WERI-Rb-1 (cell line): ENCODE data around the gene MACROD2.

Experiments
- DNase-seq: peaks from one replicate; pipeline ENCODE4 v3.0.0-alpha.2; 2020
- H3K27ac ChIP-seq: fragments of 250-450 bp; sonication (Bioruptor Pico); 2 replicates; pipeline ENCODE4 v1.5.1; 2020; ENCODE audit warnings: mild to moderate bottlenecking, moderate library complexity
- H3K27me3 ChIP-seq: fragments of 250-450 bp; sonication (Bioruptor Pico); 2 replicates; pipeline ENCODE4 v1.5.1; 2021; ENCODE audit warnings: mild to moderate bottlenecking, low read depth, moderate library complexity; ENCODE audit not compliant: insufficient read depth, severe bottlenecking
- H3K36me3 ChIP-seq: fragments of 250-450 bp; sonication (Bioruptor Pico); 2 replicates; pipeline ENCODE4 v1.5.1; 2020; ENCODE audit warnings: mild to moderate bottlenecking, moderate library complexity
- H3K4me3 ChIP-seq: 2 replicates; pipeline ENCODE4 v1.5.1; 2011; ENCODE audit warnings: low read depth, mild to moderate bottlenecking, control low read depth, low read length
- H3K9me3 ChIP-seq: fragments of 250-450 bp; sonication (Bioruptor Pico); 2 replicates; pipeline ENCODE4 v1.5.1; 2021; ENCODE audit warnings: mild to moderate bottlenecking, moderate library complexity; ENCODE audit not compliant: severe bottlenecking
- TF ChIP-seq, protein P1 (sequence below): IDR thresholded peaks from 2 replicates; pipeline ENCODE4 v1.5.1; 2011; ENCODE audit warnings: low read depth, mild to moderate bottlenecking, control low read depth, inconsistent platforms, low read length

MACROD2 gene

DNA sequence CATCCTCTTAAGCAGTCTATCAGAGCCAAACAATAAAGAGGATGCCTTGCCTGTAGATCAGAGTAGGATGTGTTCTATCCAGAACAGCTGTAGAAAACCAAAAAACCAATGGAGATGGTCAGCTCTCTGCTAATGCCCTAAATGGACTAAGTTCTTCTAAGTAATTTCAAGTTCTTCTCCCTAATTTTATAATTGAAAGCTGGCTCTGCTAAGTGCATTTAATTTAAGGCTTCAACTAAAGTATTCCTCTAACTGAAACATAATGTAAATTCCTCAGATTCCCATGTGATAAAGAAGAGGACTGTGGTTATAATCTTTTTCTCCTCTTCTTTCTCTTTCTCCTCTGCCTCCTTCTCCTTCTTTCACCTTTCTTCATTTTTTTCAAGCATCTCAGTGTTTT, 1868.4 kb downstream of the MACROD2 start:
- Histone ChIP-seq H3K27me3 (no peaks in the 10 kb centered on the region), H3K9me3 (no peaks in the 10 kb centered on the region), H3K36me3 (no peaks in the 10 kb centered on the region), H3K4me3 (no peak overlapping the region), H3K27ac (no peak overlapping the region)
- DNase-seq, result no peak
- TF ChIP-seq, protein P1, sequence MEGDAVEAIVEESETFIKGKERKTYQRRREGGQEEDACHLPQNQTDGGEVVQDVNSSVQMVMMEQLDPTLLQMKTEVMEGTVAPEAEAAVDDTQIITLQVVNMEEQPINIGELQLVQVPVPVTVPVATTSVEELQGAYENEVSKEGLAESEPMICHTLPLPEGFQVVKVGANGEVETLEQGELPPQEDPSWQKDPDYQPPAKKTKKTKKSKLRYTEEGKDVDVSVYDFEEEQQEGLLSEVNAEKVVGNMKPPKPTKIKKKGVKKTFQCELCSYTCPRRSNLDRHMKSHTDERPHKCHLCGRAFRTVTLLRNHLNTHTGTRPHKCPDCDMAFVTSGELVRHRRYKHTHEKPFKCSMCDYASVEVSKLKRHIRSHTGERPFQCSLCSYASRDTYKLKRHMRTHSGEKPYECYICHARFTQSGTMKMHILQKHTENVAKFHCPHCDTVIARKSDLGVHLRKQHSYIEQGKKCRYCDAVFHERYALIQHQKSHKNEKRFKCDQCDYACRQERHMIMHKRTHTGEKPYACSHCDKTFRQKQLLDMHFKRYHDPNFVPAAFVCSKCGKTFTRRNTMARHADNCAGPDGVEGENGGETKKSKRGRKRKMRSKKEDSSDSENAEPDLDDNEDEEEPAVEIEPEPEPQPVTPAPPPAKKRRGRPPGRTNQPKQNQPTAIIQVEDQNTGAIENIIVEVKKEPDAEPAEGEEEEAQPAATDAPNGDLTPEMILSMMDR, result no peak

GRCh38 chr20:15865553-15865952, 1870.2 kb downstream of the MACROD2 start:
- H3K27ac ChIP-seq, result no peak overlapping the region
- no peaks in the 10 kb centered on the region for H3K36me3 ChIP-seq
- no peaks in the 10 kb centered on the region for H3K9me3 ChIP-seq
- no peak overlapping the region for H3K4me3 ChIP-seq
- DNase-seq, result no peak
- TF ChIP-seq, protein P1, result no peak
- H3K27me3 ChIP-seq, result no peaks in the 10 kb centered on the region

GRCh38 chr20:15866916-15867730, 1871.8 kb downstream of the MACROD2 start:
- H3K36me3 ChIP-seq, result no peaks in the 10 kb centered on the region

GRCh38 chr20:15867899-15868298, 1872.6 kb downstream of the MACROD2 start:
- H3K4me3 ChIP-seq, result no peak overlapping the region
- H3K27ac ChIP-seq, result no peak overlapping the region
- TF ChIP-seq, protein P1, result peak; percentile 79
- H3K36me3 ChIP-seq, result no peaks in the 10 kb centered on the region
- DNase-seq, result peak; percentile 46
- no peaks in the 10 kb centered on the region for H3K27me3 ChIP-seq
- no peaks in the 10 kb centered on the region for H3K9me3 ChIP-seq

More at GRCh38 chr20:15866916-15867730, 1871.8 kb downstream of the MACROD2 start:
- H3K27me3 ChIP-seq, result no peaks in the 10 kb centered on the region
- TF ChIP-seq, protein P1, result no peak
- DNase-seq, result no peak
- no peak overlapping the region for H3K4me3 ChIP-seq
- no peaks in the 10 kb centered on the region for H3K9me3 ChIP-seq
- no peak overlapping the region for H3K27ac ChIP-seq

DNA sequence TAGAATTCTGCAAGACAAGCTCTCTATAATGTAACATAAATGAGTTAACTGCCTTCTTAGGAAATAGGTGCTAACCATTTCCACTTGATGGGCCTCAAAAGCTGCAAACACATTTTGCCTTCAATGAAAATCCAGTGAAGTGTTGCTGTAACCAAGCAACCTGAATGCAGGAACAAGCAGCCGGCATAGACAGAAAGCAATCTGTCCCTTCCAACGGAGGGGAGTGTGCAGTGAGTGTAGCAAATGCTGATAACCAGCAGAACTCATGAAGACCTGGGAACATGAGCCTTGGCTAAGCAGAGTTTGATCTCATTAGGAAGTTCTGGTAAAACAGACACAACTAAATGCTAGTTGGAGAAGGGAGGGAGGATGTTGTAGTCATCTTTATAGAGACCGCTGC, 1880.1 kb downstream of the MACROD2 start:
- no peaks in the 10 kb centered on the region for H3K27me3 ChIP-seq
- H3K4me3 ChIP-seq, result no peak overlapping the region
- DNase-seq, result no peak
- H3K27ac ChIP-seq, result no peak overlapping the region
- H3K36me3 ChIP-seq, result no peaks in the 10 kb centered on the region
- TF ChIP-seq, protein P1, result no peak
- no peaks in the 10 kb centered on the region for H3K9me3 ChIP-seq
